ENCODE data around the gene DMRTB1.

The DMRTB1 gene

GRCh38 chr1:53476579-53476978 lies 17.4 kb downstream of the DMRTB1 start:
- no peak for TF ChIP-seq CTCF (IDR thresholded peaks at IDR 0.05)

GRCh38 chr1:53477651-53478501 lies 18.7 kb downstream of the DMRTB1 start:
- TF ChIP-seq CTCF (IDR thresholded peaks at IDR 0.05), result no peak

GRCh38 chr1:53478502-53478818 lies 19.3 kb downstream of the DMRTB1 start:
- no peak for TF ChIP-seq CTCF (IDR thresholded peaks at IDR 0.05)

GRCh38 chr1:53480678-53481077 lies 21.5 kb downstream of the DMRTB1 start:
- TF ChIP-seq CTCF (IDR thresholded peaks at IDR 0.05), result no peak

GRCh38 chr1:53481456-53481855 lies 22.3 kb downstream of the DMRTB1 start:
- TF ChIP-seq CTCF (IDR thresholded peaks at IDR 0.05), result no peak

GRCh38 chr1:53482441-53483153 lies 23.4 kb downstream of the DMRTB1 start:
- TF ChIP-seq CTCF (IDR thresholded peaks at IDR 0.05), result no peak

GRCh38 chr1:53483170-53483569 lies 24.0 kb downstream of the DMRTB1 start:
- no peak for TF ChIP-seq CTCF (IDR thresholded peaks at IDR 0.05)

Data from LNCAP (cell line).